Fibroblast of skin of right biceps (primary cell): Measurements from ENCODE around the gene CHST15.

ENCODE experiments used
- DNase-seq: peaks from one replicate; pipeline ENCODE4 v3.0.0-alpha.2; 2013

Gene CHST15

GRCh38 chr10:123996302-123996701 is 97.1 kb downstream of the CHST15 start:
- DNase-seq: no peak

GRCh38 chr10:123995461-123996131 is 97.8 kb downstream of the CHST15 start:
- peak; percentile 88 for DNase-seq

- DNase-seq: no peak
Measured at GRCh38 chr10:123995082-123995460, 98.3 kb downstream of the CHST15 start.

GRCh38 chr10:123994417-123995081 is 98.8 kb downstream of the CHST15 start:
- DNase-seq: peak; percentile 84

GRCh38 chr10:123993534-123994416 is 99.6 kb downstream of the CHST15 start:
- DNase-seq: no peak

- no peak for DNase-seq
Measured at GRCh38 chr10:123991611-123992570, 101.5 kb downstream of the CHST15 start.

GRCh38 chr10:123990889-123991288 is 102.5 kb downstream of the CHST15 start:
- DNase-seq: no peak

- no peak for DNase-seq
Measured at GRCh38 chr10:123988694-123989093, 104.7 kb downstream of the CHST15 start.

- no peak for DNase-seq
Measured at GRCh38 chr10:123986736-123987135, 106.7 kb downstream of the CHST15 start.

GRCh38 chr10:123974406-123974805 is 119.0 kb downstream of the CHST15 start:
- peak; percentile 78 for DNase-seq

GRCh38 chr10:123972481-123973401 is 120.7 kb downstream of the CHST15 start:
- no peak for DNase-seq

- DNase-seq: no peak
Measured at GRCh38 chr10:123970927-123971286, 122.5 kb downstream of the CHST15 start.

- no peak for DNase-seq
Measured at GRCh38 chr10:123970207-123970926, 123.0 kb downstream of the CHST15 start.

- DNase-seq: peak; percentile 48
Measured at GRCh38 chr10:123967626-123968243, 125.7 kb downstream of the CHST15 start.

- DNase-seq: no peak
Measured at GRCh38 chr10:123966896-123967231, 126.5 kb downstream of the CHST15 start.

- peak; percentile 35 for DNase-seq
Measured at GRCh38 chr10:123965973-123966895, 127.2 kb downstream of the CHST15 start.

GRCh38 chr10:123964953-123965352 is 128.4 kb downstream of the CHST15 start:
- DNase-seq: no peak

GRCh38 chr10:123962756-123963530 is 130.5 kb downstream of the CHST15 start:
- no peak for DNase-seq
